Muscle of leg (tissue), 11 donors: ENCODE data around the gene EFCAB8. TPM values are rescaled to one million over a fixed set of nuclear protein-coding genes. Genes with fewer than 3 reads are reported as not detected.

ENCODE experiments used
- DNase-seq: peaks from one replicate; pipeline ENCODE4 v3.0.0; 2013
- H3K27ac ChIP-seq: one replicate; pipeline ENCODE4 v1.5.1; 2013; ENCODE audit warnings: mild to moderate bottlenecking, low read length, control low read depth
- H3K27me3 ChIP-seq: one replicate; pipeline ENCODE4 v1.6.1; 2013; ENCODE audit warnings: low read length; ENCODE audit not compliant: control insufficient read depth, insufficient read depth
- H3K36me3 ChIP-seq: one replicate; pipeline ENCODE4 v1.6.1; 2013; ENCODE audit warnings: low read length; ENCODE audit not compliant: control insufficient read depth, insufficient read depth
- H3K4me1 ChIP-seq: one replicate; pipeline ENCODE4 v1.6.1; 2013; ENCODE audit warnings: low read length; ENCODE audit not compliant: control insufficient read depth, insufficient read depth
- H3K4me3 ChIP-seq: one replicate; pipeline ENCODE4 v1.5.1; 2013; ENCODE audit warnings: low read length, control low read depth
- H3K9me3 ChIP-seq: replicated peaks from 2 replicates; pipeline ENCODE4 v1.6.1; 2013; ENCODE audit warnings: low read depth, low read length; ENCODE audit not compliant: control insufficient read depth
- WGBS: methylation state at CpG from one replicate; pipeline ENCODE4 v1.1.5; 2013; ENCODE audit warnings: missing lambda C conversion rate; ENCODE audit not compliant: insufficient coverage; 5-methylcytosine and 5-hydroxymethylcytosine counted together
- polyA plus RNA-seq, 8 donors: library from polyadenylated mRNA; unstranded; fragments of 120-200 nt; gene quantifications; one replicate each; pipeline versions ENCODE4 v1.2.1 to v1.2.3, GENCODE V29; 2013; ENCODE audit warnings: inconsistent platforms in 1 of 8, low replicate concordance in 1 of 8; ENCODE audit not compliant: insufficient read length in 8 of 8, insufficient read depth in 1 of 8
- total RNA-seq: library from RNA; stranded (reverse); fragments of 120-200 nt; gene quantifications from one replicate; pipeline ENCODE4 v1.2.4, GENCODE V29; 2013

EFCAB8 gene
- total and polyA plus RNA-seq, 9 donors = 0.04 to 0.22 (median 0.14) TPM; not detected in 2

DNA sequence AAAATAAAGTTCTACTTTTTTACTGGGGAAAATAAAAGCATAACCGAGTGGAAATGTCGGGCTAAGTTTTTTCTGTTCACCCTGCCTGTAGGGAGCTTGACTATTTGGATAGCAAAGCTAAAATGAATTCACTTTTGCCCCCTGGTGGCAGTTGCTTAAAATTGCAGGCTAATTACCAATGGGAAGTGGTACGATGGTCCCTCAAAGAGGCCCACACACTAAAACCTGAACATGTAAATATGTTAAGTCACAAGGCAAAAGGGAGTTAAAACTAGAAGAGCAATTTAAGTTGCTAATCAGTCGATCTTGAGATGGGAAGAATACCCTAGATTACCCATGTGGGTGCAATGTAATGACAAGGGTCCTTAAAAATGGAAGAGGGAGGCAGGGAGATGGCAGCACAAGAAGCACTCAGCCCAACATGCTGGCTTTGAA, 146.4 kb downstream of the EFCAB8 start:
- no peaks in the 10 kb centered on the region for H3K36me3 ChIP-seq
- no peak for DNase-seq
- no peak overlapping the region for H3K27ac ChIP-seq
- WGBS = 30% methylated on average over 3 of the region's 4 CpGs
- H3K27me3 ChIP-seq = peaks cover 2% of the 10 kb centered on the region
- peaks cover 6% of the 10 kb centered on the region for H3K9me3 ChIP-seq
- no peaks in the 10 kb centered on the region for H3K4me1 ChIP-seq
- no peak overlapping the region for H3K4me3 ChIP-seq

DNA sequence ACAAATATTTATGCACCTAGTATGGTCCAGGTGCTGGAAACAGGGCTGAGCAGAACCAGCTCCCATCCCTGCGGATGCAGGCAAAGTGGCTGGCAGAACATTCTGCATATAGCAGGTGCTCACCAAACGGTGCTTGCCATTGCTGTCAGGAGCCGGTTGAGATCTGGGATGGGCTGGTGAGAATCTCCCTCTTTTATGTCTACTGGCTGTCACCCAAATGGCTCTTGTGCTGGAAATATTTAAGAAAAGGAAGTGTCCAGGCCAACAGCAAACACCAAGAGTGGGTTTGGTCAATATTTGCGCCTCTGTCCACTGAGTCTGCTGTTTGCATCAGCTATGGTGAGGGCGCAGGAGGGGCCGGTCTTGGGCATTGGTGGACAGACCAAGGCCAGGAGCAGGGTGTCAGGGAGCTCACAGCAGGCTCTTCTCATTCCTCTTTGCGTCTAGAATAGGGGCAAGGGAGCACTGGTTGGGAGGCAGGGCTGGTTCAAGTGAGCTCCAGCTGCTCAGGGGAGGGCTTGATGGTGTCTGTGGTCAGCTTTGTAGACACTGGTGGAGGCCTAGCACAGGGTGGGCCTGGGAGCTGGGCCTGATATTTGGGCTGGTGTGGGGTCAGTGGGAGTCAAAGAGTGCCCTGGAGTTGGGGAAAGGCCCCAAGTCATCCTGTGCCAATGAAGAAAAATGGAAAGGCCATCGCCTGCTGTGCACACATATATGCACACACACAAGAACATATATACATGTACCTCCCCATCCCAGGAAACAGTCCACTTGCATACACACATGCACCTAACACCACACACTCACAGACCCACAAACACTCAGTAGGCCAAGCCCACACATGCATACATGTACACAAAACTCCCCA, 147.4 kb downstream of the EFCAB8 start:
- no peaks in the 10 kb centered on the region for H3K4me1 ChIP-seq
- peaks cover 6% of the 10 kb centered on the region for H3K9me3 ChIP-seq
- no peaks in the 10 kb centered on the region for H3K27me3 ChIP-seq
- 78% methylated on average over 8 of the region's 8 CpGs for WGBS
- no peak overlapping the region for H3K27ac ChIP-seq
- DNase-seq = no peak
- H3K36me3 ChIP-seq = no peaks in the 10 kb centered on the region
- no peak overlapping the region for H3K4me3 ChIP-seq

DNA sequence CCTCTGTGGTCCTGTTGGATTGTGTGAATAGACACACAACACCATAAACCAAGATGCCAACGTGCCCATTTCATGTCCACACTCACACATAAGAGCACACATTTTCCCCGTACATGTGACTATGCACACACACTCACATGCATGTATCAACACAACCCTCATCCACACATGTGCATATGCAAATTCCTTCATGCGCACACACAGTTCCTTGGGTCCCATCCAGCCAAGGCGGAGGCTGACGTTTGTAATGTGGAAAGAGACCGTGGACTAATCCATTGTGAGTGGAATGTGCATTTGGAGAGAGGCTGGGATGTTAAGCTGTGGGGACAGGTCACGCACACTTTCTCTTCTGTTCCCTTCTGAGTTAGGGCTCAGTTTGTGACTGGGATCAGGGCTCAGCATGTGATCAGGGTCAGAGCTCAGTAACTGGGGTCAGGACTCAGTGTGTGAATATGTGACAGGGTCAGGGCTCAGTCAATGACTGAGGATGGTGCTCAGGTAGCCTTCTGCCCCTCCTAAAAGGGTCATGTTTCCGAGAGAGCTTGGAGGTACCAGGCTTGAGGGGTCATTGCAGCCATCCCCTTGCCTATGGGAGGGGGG, 148.2 kb downstream of the EFCAB8 start:
- 54% methylated on average over 4 of the region's 8 CpGs for WGBS
- Histone ChIP-seq H3K4me3 (no peak overlapping the region), H3K9me3 (peaks cover 6% of the 10 kb centered on the region), H3K4me1 (no peaks in the 10 kb centered on the region), H3K27me3 (no peaks in the 10 kb centered on the region), H3K36me3 (no peaks in the 10 kb centered on the region), H3K27ac (no peak overlapping the region)
- DNase-seq = no peak

DNA sequence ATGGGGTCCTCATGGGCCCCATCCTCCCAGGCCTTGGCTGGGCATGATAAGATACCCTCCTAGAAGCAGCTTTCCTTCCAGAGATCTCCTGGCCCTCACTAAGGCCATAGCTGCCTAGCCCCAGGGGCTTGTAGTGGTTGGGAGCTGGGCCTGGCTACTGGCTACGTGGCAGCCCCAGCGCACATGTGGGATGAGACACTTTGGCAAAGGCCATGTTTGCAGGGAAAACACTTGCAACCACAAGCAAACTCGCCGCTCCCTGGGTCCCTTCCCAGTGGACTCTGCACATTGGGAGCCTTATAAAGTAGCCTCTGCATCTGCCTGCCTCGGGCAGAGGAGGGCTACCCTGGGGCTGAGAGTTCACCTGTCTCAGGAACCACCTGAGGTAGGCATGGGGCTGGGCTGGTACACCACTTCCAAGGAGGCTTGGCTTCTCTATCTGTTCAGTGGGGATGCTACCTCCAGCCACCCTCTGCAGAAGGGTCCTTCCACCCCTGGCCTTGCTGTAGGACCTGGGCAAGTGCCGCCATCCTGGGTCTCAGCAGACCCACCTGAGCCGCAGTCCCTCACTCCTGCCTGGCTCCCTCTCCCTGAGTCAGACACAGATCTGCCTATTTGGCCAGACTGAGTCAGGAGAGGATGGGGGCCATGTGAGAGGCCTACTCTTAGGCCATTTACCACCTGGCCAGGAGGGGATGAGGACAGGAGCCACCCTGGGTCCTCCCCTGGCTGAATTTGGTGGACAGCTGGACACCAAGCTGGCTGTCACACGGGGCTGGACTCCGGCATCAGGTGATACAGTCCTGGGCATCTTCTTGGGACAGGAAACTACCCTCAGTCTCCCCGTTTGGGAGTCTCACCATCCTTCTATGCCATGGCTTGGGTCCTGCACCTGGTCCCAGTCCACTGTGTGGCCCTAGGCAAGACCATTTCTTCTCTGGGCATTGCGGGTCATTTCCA, 148.9 kb downstream of the EFCAB8 start, which contains the start of gene BPIFB2:
Gene BPIFB2, plus strand, starts transcription at position 329 of the 960 bp plus-strand sequence. CDS start 871 bp downstream, outside the sequence.
- H3K4me3 ChIP-seq = no peak within 1 kb of the TSS
- no peaks in the 10 kb centered on the region for H3K27me3 ChIP-seq
- no peaks in the 10 kb centered on the region for H3K4me1 ChIP-seq
- no peak for DNase-seq
- no peaks in the 10 kb centered on the region for H3K36me3 ChIP-seq
- WGBS = 78% methylated on average over 9 of the region's 11 CpGs
- no peak within 1 kb of the TSS for H3K27ac ChIP-seq
- peaks cover 6% of the 10 kb centered on the region for H3K9me3 ChIP-seq

DNA sequence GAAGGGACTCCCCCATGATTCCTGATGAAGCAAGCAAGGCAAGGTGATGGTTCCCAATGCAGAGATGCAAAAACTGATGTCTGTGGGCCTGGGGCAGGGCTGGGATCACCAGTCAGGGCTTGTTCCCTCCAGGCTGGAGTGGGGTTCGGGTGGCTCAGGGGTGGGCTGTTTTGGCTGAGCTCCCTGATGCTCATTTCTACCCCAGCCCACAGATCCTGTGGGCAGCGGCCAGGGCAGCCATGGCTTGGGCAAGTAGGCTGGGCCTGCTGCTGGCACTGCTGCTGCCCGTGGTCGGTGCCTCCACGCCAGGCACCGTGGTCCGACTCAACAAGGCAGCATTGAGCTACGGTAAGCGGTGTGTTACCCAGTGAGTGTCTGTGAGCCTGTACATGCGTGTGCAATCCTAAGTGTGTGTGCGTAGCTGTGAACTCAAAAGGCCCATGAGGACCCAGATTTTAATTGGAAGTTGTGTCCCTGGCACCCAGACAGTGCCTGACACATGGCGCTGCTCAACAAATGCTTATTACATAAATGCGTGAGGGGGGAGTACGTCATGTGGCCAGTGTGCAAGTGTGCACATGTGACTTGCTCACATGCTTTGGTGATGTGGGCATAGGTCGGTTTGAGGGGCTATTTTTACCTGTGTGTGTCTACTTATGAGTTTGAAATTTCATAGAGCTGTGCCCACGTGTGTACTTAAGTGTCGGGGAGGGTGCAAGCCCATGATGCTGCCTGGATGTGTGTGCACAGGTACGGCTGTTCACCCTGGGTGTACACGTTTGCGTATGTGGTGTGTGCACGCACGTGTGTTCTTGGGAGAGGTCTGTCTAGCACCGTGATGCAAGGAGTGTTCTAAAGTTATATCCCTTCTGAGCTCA, 149.9 kb downstream of the EFCAB8 start:
- WGBS = 84% methylated on average over 23 of the region's 23 CpGs

DNA sequence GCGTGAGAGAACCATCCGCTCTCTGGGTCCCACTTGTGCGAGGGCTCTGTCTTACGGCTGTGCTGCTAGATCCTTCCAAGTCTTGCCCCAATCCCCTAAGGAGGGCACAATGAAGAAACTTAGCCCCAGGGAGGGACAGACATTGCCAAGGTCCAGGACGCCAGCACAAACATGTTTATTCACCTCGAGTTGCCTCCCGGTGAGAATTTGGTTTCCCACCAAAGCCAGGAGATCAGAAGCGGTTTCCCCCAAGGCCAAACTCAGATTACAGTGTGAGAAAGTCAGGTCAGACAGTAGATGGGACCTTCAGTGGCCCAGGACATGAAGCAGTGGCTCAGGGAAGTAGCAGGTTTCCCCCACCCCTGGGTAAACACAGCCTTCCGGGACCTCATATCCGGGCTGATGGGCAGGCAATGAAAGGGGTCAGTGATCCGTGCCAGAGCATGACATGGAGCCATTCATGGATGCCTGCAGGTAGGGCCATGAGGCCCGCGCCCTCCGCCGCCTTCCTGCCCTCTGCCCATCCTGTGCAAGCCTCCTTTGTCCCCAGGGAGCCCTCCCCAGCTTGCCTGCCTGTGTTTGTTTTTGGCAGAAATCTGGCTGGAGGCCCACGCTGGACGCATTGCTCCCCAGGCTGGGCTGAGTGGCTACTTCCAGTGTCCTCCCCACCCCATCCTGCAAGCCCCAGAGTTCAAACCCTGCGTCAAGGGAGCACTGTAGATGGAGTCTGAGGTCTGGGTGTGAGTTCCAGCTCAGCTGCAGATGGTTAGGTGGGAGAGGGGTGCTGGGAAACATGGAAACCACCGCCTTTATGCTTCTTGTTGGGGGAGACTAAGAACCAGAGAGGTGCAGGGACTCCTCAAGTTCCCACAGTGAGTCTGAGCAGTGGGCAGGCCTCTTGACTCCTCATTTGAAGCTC, 150.8 kb downstream of the EFCAB8 start:
- Histone ChIP-seq H3K4me1 (no peaks in the 10 kb centered on the region), H3K9me3 (peaks cover 6% of the 10 kb centered on the region), H3K27ac (no peak overlapping the region), H3K4me3 (no peak overlapping the region), H3K27me3 (no peaks in the 10 kb centered on the region), H3K36me3 (no peaks in the 10 kb centered on the region)
- DNase-seq = no peak
- WGBS = 69% methylated on average over 13 of the region's 19 CpGs

More for the DNA sequence above, 149.9 kb downstream of the EFCAB8 start:
- no peaks in the 10 kb centered on the region for H3K36me3 ChIP-seq
- H3K9me3 ChIP-seq = peaks cover 6% of the 10 kb centered on the region
- H3K27me3 ChIP-seq = no peaks in the 10 kb centered on the region
- H3K27ac ChIP-seq = no peak overlapping the region
- DNase-seq = no peak
- no peaks in the 10 kb centered on the region for H3K4me1 ChIP-seq
- H3K4me3 ChIP-seq = no peak overlapping the region

DNA sequence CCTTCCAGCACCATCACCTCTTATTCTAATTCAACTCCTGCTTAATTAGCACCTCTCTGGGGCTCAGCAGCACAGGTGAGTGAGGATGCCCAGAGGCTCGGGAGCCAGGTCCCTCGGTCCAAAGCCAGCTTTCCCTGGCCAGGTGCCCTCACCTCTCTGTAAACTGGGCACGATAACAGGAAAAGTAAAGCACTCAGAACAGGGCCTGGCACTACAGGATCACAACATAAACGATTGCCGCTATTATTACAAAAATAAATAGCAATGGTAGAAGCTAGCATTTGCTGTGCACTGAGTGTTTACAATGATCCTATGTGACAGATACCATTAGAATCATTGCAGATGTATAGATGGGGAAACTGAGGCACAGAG, 151.4 kb downstream of the EFCAB8 start:
- no peak overlapping the region for H3K27ac ChIP-seq
- peaks cover 2% of the 10 kb centered on the region for H3K27me3 ChIP-seq
- no peak for DNase-seq
- no peaks in the 10 kb centered on the region for H3K4me1 ChIP-seq
- H3K9me3 ChIP-seq = peaks cover 4% of the 10 kb centered on the region
- H3K4me3 ChIP-seq = no peak overlapping the region
- H3K36me3 ChIP-seq = no peaks in the 10 kb centered on the region
- no CpG with 5 or more reads among the region's 5 CpGs for WGBS

DNA sequence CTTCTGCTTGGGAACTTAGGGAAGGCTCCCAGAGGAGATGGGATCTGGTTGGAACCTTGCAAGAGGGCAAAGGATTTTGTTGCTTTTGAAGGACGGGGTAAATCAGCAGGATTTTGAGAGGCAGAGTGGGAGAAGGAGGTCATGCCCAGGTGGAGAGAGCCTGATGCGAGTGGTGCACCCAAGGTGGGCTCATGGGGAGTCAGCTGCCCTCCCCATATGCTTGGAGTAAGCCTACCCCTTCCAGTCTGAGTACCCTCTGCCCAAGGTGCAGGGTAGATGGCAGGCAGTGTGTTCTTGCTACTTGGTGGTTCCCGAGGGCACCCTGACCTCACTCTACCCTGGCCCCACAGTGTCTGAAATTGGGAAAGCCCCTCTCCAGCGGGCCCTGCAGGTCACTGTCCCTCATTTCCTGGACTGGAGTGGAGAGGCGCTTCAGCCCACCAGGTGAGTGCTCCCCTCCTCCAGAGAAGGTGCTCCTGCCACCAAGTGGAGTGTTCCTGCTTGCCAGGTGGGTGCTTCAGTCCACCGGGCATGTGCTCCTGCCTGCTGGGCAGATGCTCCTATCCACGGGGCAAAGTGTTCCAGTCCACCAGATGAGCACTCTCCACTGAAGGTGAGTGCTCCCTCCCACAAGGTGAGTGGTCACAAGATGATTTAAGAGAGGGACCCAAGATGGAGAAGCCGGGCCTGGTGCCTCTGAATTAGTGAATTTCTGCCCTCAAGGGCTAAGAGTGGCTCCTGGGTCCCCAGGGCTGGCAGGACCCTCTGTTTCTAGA, 152.1 kb downstream of the EFCAB8 start:
- no peaks in the 10 kb centered on the region for H3K4me1 ChIP-seq
- H3K4me3 ChIP-seq = no peak overlapping the region
- H3K9me3 ChIP-seq = no peaks in the 10 kb centered on the region
- H3K27me3 ChIP-seq = peaks cover 5% of the 10 kb centered on the region
- WGBS = 81% methylated on average over 7 of the region's 8 CpGs
- DNase-seq = no peak
- no peak overlapping the region for H3K27ac ChIP-seq
- H3K36me3 ChIP-seq = no peaks in the 10 kb centered on the region
